Measurements from ENCODE around the gene BPIFB4.

BPIFB4 gene

GRCh38 chr20:33160681-33161080 lies 81.2 kb downstream of the BPIFB4 start:
- no peak for FAIRE-seq
- DNase-seq (ENCODE audit: low spot score): no peak
